GM21423 (cell line): ENCODE data around the gene LSM6.

Experiments used
- ATAC-seq: cut with Tn5 transposase; IDR thresholded peaks from one replicate; pipeline ENCODE4 v1.9.1; 2021; ENCODE audit warnings: mild to moderate bottlenecking, moderate library complexity; ENCODE audit not compliant: unreplicated experiment

The LSM6 gene

GRCh38 chr4:146175541-146176453 lies at the start of gene LSM6:
Gene LSM6 (plus strand): TSS chr4:146175718. CDS start chr4:146182922, 7,204 bp downstream.
- ATAC-seq = peak; percentile 96

- peak; percentile 98 for ATAC-seq
Observed at GRCh38 chr4:146132445-146132844, 43.1 kb upstream of the LSM6 start.

GRCh38 chr4:146134761-146135445 lies 40.6 kb upstream of the LSM6 start:
- no peak for ATAC-seq

GRCh38 chr4:146135941-146136340 lies 39.6 kb upstream of the LSM6 start:
- no peak for ATAC-seq

- ATAC-seq = peak; percentile 49
Observed at GRCh38 chr4:146142768-146143167, 32.8 kb upstream of the LSM6 start.

GRCh38 chr4:146143888-146144287 lies 31.6 kb upstream of the LSM6 start:
- no peak for ATAC-seq

GRCh38 chr4:146146918-146147317 lies 28.6 kb upstream of the LSM6 start:
- ATAC-seq = no peak

GRCh38 chr4:146148021-146148420 lies 27.5 kb upstream of the LSM6 start:
- no peak for ATAC-seq

- ATAC-seq = no peak
Observed at GRCh38 chr4:146154057-146154456, 21.5 kb upstream of the LSM6 start.

GRCh38 chr4:146155152-146155724 lies 20.3 kb upstream of the LSM6 start:
- ATAC-seq = no peak

- no peak for ATAC-seq
Observed at GRCh38 chr4:146158036-146158745, 17.3 kb upstream of the LSM6 start.

GRCh38 chr4:146159384-146160058 lies 16.0 kb upstream of the LSM6 start:
- ATAC-seq = peak; percentile 79

GRCh38 chr4:146161243-146161642 lies 14.3 kb upstream of the LSM6 start:
- ATAC-seq = no peak

- no peak for ATAC-seq
Observed at GRCh38 chr4:146165221-146165620, 10.3 kb upstream of the LSM6 start.

GRCh38 chr4:146165840-146166239 lies 9.7 kb upstream of the LSM6 start:
- ATAC-seq = no peak

- no peak for ATAC-seq
Observed at GRCh38 chr4:146170149-146170548, 5.4 kb upstream of the LSM6 start.

GRCh38 chr4:146176891-146177290 lies 1.4 kb downstream of the LSM6 start:
- no peak for ATAC-seq

- no peak for ATAC-seq
Observed at GRCh38 chr4:146178126-146178525, 2.6 kb downstream of the LSM6 start.

GRCh38 chr4:146179784-146180370 lies 4.4 kb downstream of the LSM6 start:
- no peak for ATAC-seq

- ATAC-seq = no peak
Observed at GRCh38 chr4:146182443-146182842, 6.9 kb downstream of the LSM6 start.
